H1 (cell line): ENCODE data around the gene CDKN2B. TPM values are rescaled to one million over a fixed set of nuclear protein-coding genes. Genes with fewer than 3 reads are reported as not detected.

Experiments used
- CTCF ChIA-PET: fragments of 300-600 bp; sonication (Branson Sonifier 250); formaldehyde crosslinking; loops from one replicate; lab custom pipeline; 2021; ENCODE audit not compliant: partially characterized antibody; lab: Charles Lee
- POLR2A ChIA-PET: fragments of 300-600 bp; sonication (Branson Sonifier 250); formaldehyde crosslinking; loops from one replicate; lab custom pipeline; 2021; ENCODE audit warnings: inconsistent platforms; ENCODE audit not compliant: partially characterized antibody; lab: Charles Lee
- DNase-seq, 2 experiments: peaks; one replicate each; pipeline versions ENCODE4 v3.0.0 to v3.0.0-alpha.2; 2010 to 2022; ENCODE audit warnings: low spot score in 2 of 2, low read depth in 1 of 2, mixed read lengths in 1 of 2
- FAIRE-seq: peaks from 2 replicates; lab custom pipeline; 2011; peaks lifted over from hg19 to GRCh38; lab: Jason Lieb, UNC
- H2AFZ ChIP-seq: 2 replicates; pipeline ENCODE4 v1.8.1; 2012; ENCODE audit warnings: low read length, inconsistent platforms
- H2AK5ac ChIP-seq: 2 replicates; pipeline ENCODE4 v1.6.1; 2013; ENCODE audit warnings: low read depth, low read length
- H2BK120ac ChIP-seq: replicated peaks from 2 replicates; pipeline ENCODE3; 2013; ENCODE audit warnings: low read depth, low read length, inconsistent platforms
- H2BK12ac ChIP-seq: 2 replicates; pipeline ENCODE4 v1.6.1; 2013; ENCODE audit warnings: low read depth, low read length
- H2BK15ac ChIP-seq: 2 replicates; pipeline ENCODE4 v1.6.1; 2013; ENCODE audit warnings: low read length
- H2BK20ac ChIP-seq: 2 replicates; pipeline ENCODE4 v1.6.1; 2013; ENCODE audit warnings: low read length
- H2BK5ac ChIP-seq: 2 replicates; pipeline ENCODE4 v1.6.1; 2013; ENCODE audit warnings: low read depth, low read length
- H3K14ac ChIP-seq: 2 replicates; pipeline ENCODE4 v1.6.1; 2013; ENCODE audit warnings: inconsistent platforms; ENCODE audit not compliant: insufficient read length
- H3K18ac ChIP-seq: 2 replicates; pipeline ENCODE4 v1.6.1; 2013; ENCODE audit warnings: low read length; ENCODE audit errors: extremely low read depth
- H3K23ac ChIP-seq: 2 replicates; pipeline ENCODE4 v1.6.1; 2013; ENCODE audit warnings: inconsistent platforms; ENCODE audit not compliant: insufficient read length
- H3K23me2 ChIP-seq: 2 replicates; pipeline ENCODE4 v1.6.1; 2013; ENCODE audit warnings: low read depth, low read length
- H3K27ac ChIP-seq: 2 replicates; pipeline ENCODE4 v1.6.1; 2011; ENCODE audit warnings: low read depth, low read length, inconsistent platforms
- H3K27me3 ChIP-seq, 4 experiments: replicated peaks in 1 of 4; 1 replicate in 1 of 4; 2 replicates in 3 of 4; pipeline versions ENCODE4 v1.6.1 to v1.8.1; 2011 to 2013; ENCODE audit warnings: low read length in 3 of 4, mild to moderate bottlenecking in 3 of 4, inconsistent platforms in 2 of 4, mixed read lengths in 2 of 4, moderate library complexity in 1 of 4; ENCODE audit not compliant: control insufficient read depth in 3 of 4, insufficient read depth in 3 of 4; ENCODE audit errors: extremely low read depth in 1 of 4
- H3K36me3 ChIP-seq, 4 experiments: 2 replicates each; pipeline versions ENCODE4 v1.6.1 to v1.8.1; 2011 to 2013; ENCODE audit warnings: mild to moderate bottlenecking in 4 of 4, low read length in 3 of 4, moderate library complexity in 2 of 4, control low read depth in 1 of 4, inconsistent platforms in 1 of 4; ENCODE audit not compliant: insufficient read depth in 4 of 4, control insufficient read depth in 2 of 4
- H3K4ac ChIP-seq: replicated peaks from 2 replicates; pipeline ENCODE3; 2013; ENCODE audit warnings: low read length, low read depth, mixed read lengths, inconsistent platforms; ENCODE audit not compliant: insufficient read length
- H3K4me1 ChIP-seq, 4 experiments: replicated peaks in 1 of 4; 1 replicate in 1 of 4; 2 replicates in 3 of 4; pipeline versions ENCODE4 v1.6.1 to v1.8.1; 2011 to 2013; ENCODE audit warnings: low read length in 3 of 4, inconsistent platforms in 2 of 4, mixed read lengths in 1 of 4; ENCODE audit not compliant: insufficient read depth in 4 of 4, control insufficient read depth in 3 of 4
- H3K4me2 ChIP-seq, 2 experiments: 2 replicates each; pipeline versions ENCODE4 v1.6.1 to v1.8.1; 2011 to 2013; ENCODE audit warnings: low read depth in 2 of 2, low read length in 2 of 2, control low read depth in 1 of 2, inconsistent platforms in 1 of 2, mild to moderate bottlenecking in 1 of 2; ENCODE audit not compliant: insufficient read depth in 1 of 2
- H3K4me3 ChIP-seq, 4 experiments: fragments of 200-600, 300-600 bp in 1 of 4; sonication (generic), shearing (Covaris generic), sonication (Bioruptor Twin) in 1 of 4; 2 replicates each; pipeline versions ENCODE4 v1.5.1 to v1.8.1; 2011 to 2016; ENCODE audit warnings: low read length in 4 of 4, low read depth in 3 of 4, control low read depth in 2 of 4, inconsistent platforms in 2 of 4, mild to moderate bottlenecking in 2 of 4, mixed read lengths in 1 of 4, moderate library complexity in 1 of 4; ENCODE audit not compliant: insufficient read depth in 2 of 4; ENCODE audit errors: extremely low read depth in 1 of 4
- H3K56ac ChIP-seq: replicated peaks from 2 replicates; pipeline ENCODE3; 2013; ENCODE audit warnings: low read depth, mild to moderate bottlenecking, mixed read lengths, low read length, inconsistent platforms; ENCODE audit not compliant: insufficient read length
- H3K79me1 ChIP-seq: 2 replicates; pipeline ENCODE4 v1.6.1; 2013; ENCODE audit warnings: low read depth, low read length, control low read depth
- H3K79me2 ChIP-seq, 2 experiments: 2 replicates each; pipeline versions ENCODE4 v1.6.1 to v1.8.1; 2012 to 2013; ENCODE audit warnings: low read length in 2 of 2, mild to moderate bottlenecking in 2 of 2, inconsistent platforms in 1 of 2; ENCODE audit not compliant: insufficient read depth in 2 of 2, control insufficient read depth in 1 of 2
- H3K9ac ChIP-seq, 4 experiments: replicated peaks in 1 of 4; 1 replicate in 1 of 4; 2 replicates in 3 of 4; pipeline versions ENCODE4 v1.6.1 to v1.8.1; 2011 to 2013; ENCODE audit warnings: low read depth in 3 of 4, low read length in 3 of 4, control low read depth in 2 of 4, mild to moderate bottlenecking in 2 of 4, moderate library complexity in 2 of 4, inconsistent platforms in 1 of 4; ENCODE audit errors: extremely low read depth in 1 of 4
- H3K9me3 ChIP-seq, 2 experiments: 2 replicates each; pipeline versions ENCODE4 v1.6.1 to v1.8.1; 2012 to 2013; ENCODE audit warnings: mild to moderate bottlenecking in 2 of 2, moderate library complexity in 2 of 2, control low read depth in 1 of 2, inconsistent platforms in 1 of 2, low read depth in 1 of 2, low read length in 1 of 2, mixed read lengths in 1 of 2; ENCODE audit not compliant: insufficient read depth in 2 of 2
- H4K20me1 ChIP-seq, 2 experiments: replicated peaks in 1 of 2; 2 replicates each; pipeline versions ENCODE3 to v1.8.1; 2011 to 2013; ENCODE audit warnings: inconsistent platforms in 2 of 2, low read length in 2 of 2, mild to moderate bottlenecking in 1 of 2; ENCODE audit not compliant: insufficient read depth in 2 of 2, control insufficient read depth in 1 of 2
- H4K5ac ChIP-seq: 2 replicates; pipeline ENCODE4 v1.6.1; 2013; ENCODE audit warnings: low read length, low read depth, mixed read lengths, inconsistent platforms; ENCODE audit not compliant: insufficient read length
- H4K8ac ChIP-seq: 2 replicates; pipeline ENCODE4 v1.8.0; 2013; ENCODE audit warnings: mild to moderate bottlenecking, moderate library complexity, low read length, inconsistent platforms; ENCODE audit not compliant: insufficient read depth; ENCODE audit errors: extremely low read depth
- H4K91ac ChIP-seq: replicated peaks from 2 replicates; pipeline ENCODE3; 2013; ENCODE audit warnings: low read length, mixed read lengths, inconsistent platforms; ENCODE audit not compliant: insufficient read length
- CHD1 ChIP-seq: IDR thresholded peaks from 2 replicates; pipeline ENCODE4 v1.6.1; 2012; ENCODE audit warnings: low read depth, low read length, improper control_type of control experiment
- KDM1A ChIP-seq: fragments of 200-600, 300-600 bp; sonication (generic); IDR thresholded peaks from 2 replicates; pipeline ENCODE4 v1.7.1; 2016; ENCODE audit warnings: mild to moderate bottlenecking, low read length, borderline replicate concordance
- SP2 ChIP-seq: IDR thresholded peaks from 2 replicates; pipeline ENCODE4 v1.6.1; 2012; ENCODE audit warnings: mild to moderate bottlenecking, low read length, inconsistent platforms
- WGBS, 2 experiments: shearing (Covaris generic) in 1 of 2; methylation state at CpG; one replicate each; pipeline versions ENCODE4 v1.1.6 to v1.1.7; 2013 to 2015; ENCODE audit warnings: low lambda C conversion rate in 2 of 2, mixed read lengths in 2 of 2, inconsistent platforms in 1 of 2, low coverage in 1 of 2, missing lambda C conversion rate in 1 of 2; ENCODE audit not compliant: insufficient replicate concordance in 2 of 2, insufficient coverage in 1 of 2, insufficient read length in 1 of 2; ENCODE audit errors: extremely low coverage in 1 of 2, missing lambda C conversion rate in 1 of 2; 5-methylcytosine and 5-hydroxymethylcytosine counted together
- polyA plus RNA-seq, 7 experiments: library from polyadenylated mRNA; depleted of rRNA in 3 of 7; stranded (reverse) in 5 of 7; unstranded in 2 of 7; fragments of >200 nt in 5 of 7; fragments of 200-250 nt in 2 of 7; gene quantifications; 1 replicate in 5 of 7; 2 replicates in 1 of 7; 4 replicates in 1 of 7; pipeline versions ENCODE4 v1.2.1 to v1.2.3, GENCODE V29; 2011 to 2013; ENCODE audit warnings: missing spikeins in 2 of 7, mixed read lengths in 2 of 7
- total RNA-seq: library from RNA; stranded (reverse); fragmentation: NEBNext Ultra II Directional; extraction: Animal tissue kit (Norgen Biotek cat#: 25700); gene quantifications from 2 replicates; pipeline ENCODE4 v1.2.1, GENCODE V29; 2021

Gene CDKN2B
- total and polyA plus RNA-seq, 2 of the 8 experiments (the other 6 are each of a cell fraction or from before 2014, with no cell fraction given), result 0.20 to 0.88 TPM

DNA sequence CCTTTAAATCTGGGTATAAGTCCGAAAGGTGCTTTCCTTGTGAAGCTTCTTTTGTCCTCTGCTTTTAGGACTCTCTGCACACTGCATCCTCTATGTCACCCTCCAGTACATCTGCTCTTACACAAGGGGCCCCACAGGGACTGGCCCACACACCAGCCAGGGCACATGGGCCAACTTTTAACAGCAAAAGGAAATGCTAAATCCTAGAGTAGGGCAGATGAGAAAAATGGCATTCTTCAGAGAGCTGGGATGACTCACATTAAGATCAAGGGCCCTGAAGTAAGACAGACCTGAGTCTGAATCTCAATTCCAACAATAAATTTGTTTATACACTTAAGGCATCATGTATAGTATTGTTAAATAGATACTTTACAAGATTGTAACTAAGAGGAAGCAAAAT is 40.3 kb upstream of the CDKN2B start:
- H2AK5ac ChIP-seq, result no peak overlapping the region
- 93% methylated on average over 1 of the region's 1 CpG; no CpG with 5 or more reads in 1 of the 2 experiments for WGBS, 2 experiments
- no peaks in the 10 kb centered on the region for H3K36me3 ChIP-seq
- H2BK20ac ChIP-seq, result no peak overlapping the region
- no peak overlapping the region for H4K8ac ChIP-seq
- H3K79me2 ChIP-seq, result no peaks in the 10 kb centered on the region
- no peak overlapping the region for H3K14ac ChIP-seq
- TF ChIP-seq CHD1 (no peak), KDM1A (no peak), SP2 (no peak)
- TF ChIP-seq, all 59 proteins: peak for 0
- Histone ChIP-seq H3K4me3 (no peak overlapping the region), H3K27ac (no peak overlapping the region), H4K5ac (no peak overlapping the region), H3K27me3 (no peaks in the 10 kb centered on the region), H3K18ac (no peak overlapping the region), H2BK12ac (no peak overlapping the region), H2BK120ac (no peak overlapping the region), H3K56ac (no peak overlapping the region), H3K9me3 (no peaks in the 10 kb centered on the region), H4K20me1 (no peaks in the 10 kb centered on the region), H2AFZ (no peak overlapping the region), H3K4ac (no peak overlapping the region), H3K9ac (no peak overlapping the region), H2BK15ac (no peak overlapping the region), H3K23me2 (no peaks in the 10 kb centered on the region), H4K91ac (no peak overlapping the region), H3K4me2 (no peak overlapping the region), H2BK5ac (no peak overlapping the region), H3K23ac (no peak overlapping the region), H3K79me1 (no peaks in the 10 kb centered on the region), H3K4me1 (no peaks in the 10 kb centered on the region)
- FAIRE-seq, result no peak
- DNase-seq, result no peak
- ChIA-PET POLR2A (no interaction called here), CTCF (interaction anchor here (0.5 to 4.4 kb wide), 8 partner anchors 11 to 595 kb away, joined by 3 to 32 read pairs (median 4); partner anchors contain the start of gene CDKN2B)
